Fibroblast of pulmonary artery (primary cell): ENCODE measurements around the gene ZFAND2B.

Experiments used
- DNase-seq: peaks from one replicate; pipeline ENCODE4 v3.0.0-alpha.2; 2010; ENCODE audit warnings: low read depth
- H3K4me3 ChIP-seq: replicated peaks from 2 replicates; pipeline ENCODE4 v1.5.1; 2011; ENCODE audit warnings: low read depth, mild to moderate bottlenecking, control low read depth, low read length, moderate library complexity
- TF ChIP-seq, protein P1 (sequence below): IDR thresholded peaks from 2 replicates; pipeline ENCODE4 v1.5.1; 2011; ENCODE audit warnings: mild to moderate bottlenecking, control low read depth, low read length, inconsistent platforms; ENCODE audit errors: missing control alignments

Gene ZFAND2B, protein sequence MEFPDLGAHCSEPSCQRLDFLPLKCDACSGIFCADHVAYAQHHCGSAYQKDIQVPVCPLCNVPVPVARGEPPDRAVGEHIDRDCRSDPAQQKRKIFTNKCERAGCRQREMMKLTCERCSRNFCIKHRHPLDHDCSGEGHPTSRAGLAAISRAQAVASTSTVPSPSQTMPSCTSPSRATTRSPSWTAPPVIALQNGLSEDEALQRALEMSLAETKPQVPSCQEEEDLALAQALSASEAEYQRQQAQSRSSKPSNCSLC

DNA sequence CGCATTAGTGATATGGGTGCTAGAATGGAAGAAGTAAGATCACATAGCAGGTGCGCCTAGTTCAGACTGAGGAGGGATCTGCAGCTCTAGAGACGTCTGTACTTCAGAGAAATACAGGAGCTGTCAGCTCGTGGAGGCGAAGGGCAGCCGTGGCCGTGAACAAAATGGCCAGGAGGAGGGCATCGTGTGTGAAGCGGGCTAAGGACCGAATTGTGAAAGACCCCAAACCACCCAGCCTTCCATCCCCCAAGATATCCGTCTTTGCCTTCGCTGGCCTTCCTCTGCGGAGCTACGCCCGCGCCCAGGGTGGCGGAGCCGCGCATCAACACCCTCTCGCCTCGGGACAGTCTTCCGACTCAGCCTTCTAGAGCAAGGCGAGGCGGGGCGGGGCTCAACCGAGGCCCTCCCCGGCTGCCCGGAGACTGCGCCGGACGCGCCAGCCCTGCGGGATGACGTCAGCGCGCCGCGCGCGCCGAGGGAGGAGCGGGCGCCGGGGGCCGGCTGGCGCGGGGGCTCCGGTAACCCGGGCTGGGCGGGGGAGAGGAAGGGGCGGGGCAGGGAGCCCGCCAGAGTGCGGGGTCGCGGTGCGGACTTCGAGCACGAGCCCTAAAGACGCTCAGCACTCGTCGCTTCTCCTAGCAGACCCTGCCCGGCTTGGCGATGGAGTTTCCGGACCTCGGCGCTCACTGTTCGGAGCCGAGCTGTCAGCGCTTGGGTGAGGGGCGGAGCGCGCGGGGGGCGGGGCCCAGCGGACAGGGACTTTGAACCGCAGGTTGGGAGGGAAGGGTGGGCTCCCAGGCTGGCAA is at the start of gene ZFAND2B:
ZFAND2B (plus strand) TSS at position 455 of the 806 bp plus-strand sequence; CDS start at position 661, 206 bp downstream.
- peak within 1 kb of the TSS; percentile 73 for H3K4me3 ChIP-seq
- TF ChIP-seq, protein P1, sequence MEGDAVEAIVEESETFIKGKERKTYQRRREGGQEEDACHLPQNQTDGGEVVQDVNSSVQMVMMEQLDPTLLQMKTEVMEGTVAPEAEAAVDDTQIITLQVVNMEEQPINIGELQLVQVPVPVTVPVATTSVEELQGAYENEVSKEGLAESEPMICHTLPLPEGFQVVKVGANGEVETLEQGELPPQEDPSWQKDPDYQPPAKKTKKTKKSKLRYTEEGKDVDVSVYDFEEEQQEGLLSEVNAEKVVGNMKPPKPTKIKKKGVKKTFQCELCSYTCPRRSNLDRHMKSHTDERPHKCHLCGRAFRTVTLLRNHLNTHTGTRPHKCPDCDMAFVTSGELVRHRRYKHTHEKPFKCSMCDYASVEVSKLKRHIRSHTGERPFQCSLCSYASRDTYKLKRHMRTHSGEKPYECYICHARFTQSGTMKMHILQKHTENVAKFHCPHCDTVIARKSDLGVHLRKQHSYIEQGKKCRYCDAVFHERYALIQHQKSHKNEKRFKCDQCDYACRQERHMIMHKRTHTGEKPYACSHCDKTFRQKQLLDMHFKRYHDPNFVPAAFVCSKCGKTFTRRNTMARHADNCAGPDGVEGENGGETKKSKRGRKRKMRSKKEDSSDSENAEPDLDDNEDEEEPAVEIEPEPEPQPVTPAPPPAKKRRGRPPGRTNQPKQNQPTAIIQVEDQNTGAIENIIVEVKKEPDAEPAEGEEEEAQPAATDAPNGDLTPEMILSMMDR, result peak; percentile 1

DNA sequence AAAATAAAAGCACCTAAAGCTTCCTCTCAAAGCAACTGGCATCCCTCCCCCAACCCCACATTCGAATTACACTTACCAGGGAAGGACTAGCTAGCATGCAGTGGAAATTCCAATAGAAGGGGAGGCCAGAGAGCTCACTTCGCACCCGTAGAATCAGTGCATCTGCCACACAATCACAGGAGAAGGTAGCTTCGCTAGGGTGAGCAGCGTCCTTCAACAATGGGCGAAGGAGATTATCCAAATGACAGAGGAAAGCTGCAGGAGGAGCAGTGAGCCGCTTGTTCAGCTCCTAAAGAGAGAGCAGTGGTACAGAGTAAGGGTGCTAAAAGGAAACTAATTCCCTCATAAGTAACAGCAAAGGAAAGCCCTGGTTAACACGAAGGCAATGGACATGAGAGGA is 49.2 kb upstream of the ZFAND2B start:
- TF ChIP-seq, protein P1, result no peak
- no peak for DNase-seq
- H3K4me3 ChIP-seq, result no peak overlapping the region

More for the DNA sequence above, at the start of gene ZFAND2B:
- DNase-seq, result peak; percentile 92

DNA sequence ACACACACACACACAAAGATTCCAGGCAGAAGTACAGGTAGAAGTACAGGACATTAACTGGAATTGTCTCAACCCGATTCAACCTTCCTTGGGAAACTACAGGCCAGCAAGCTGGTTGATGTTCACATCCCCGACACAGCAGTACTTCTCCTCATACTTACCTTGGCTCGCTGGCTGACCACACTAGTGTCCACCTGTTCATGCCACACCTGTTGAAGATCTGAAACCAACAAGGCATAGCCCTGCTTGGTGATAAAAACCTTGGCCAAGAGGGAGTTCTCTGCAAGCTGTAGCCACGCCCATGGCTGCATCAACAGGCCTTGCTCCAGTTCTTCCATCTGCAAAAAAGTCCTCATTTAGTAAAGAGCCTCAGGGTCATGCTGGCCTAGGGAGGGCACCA is 48.6 kb upstream of the ZFAND2B start:
- H3K4me3 ChIP-seq, result no peak overlapping the region
- DNase-seq, result no peak
- TF ChIP-seq, protein P1, result no peak

DNA sequence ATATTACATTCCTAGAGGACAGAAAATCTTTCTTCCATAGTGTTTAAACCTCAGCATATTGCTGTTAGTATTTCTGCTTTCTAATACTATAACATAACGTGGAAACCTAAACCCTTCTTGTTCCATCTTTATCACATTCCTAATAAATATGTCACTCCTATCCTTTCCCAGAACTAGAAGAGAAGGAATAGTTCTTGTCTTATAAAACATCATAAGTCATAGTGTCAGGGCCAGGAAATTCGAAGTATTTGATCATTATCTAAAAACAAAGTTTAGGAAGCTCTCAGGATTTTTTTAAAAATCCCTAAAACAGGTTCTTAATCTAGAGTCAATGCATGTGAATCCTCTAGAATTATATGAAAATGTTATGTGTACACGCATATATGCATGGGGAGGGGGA is 48.0 kb upstream of the ZFAND2B start:
- DNase-seq, result no peak
- no peak overlapping the region for H3K4me3 ChIP-seq
- TF ChIP-seq, protein P1, result no peak

DNA sequence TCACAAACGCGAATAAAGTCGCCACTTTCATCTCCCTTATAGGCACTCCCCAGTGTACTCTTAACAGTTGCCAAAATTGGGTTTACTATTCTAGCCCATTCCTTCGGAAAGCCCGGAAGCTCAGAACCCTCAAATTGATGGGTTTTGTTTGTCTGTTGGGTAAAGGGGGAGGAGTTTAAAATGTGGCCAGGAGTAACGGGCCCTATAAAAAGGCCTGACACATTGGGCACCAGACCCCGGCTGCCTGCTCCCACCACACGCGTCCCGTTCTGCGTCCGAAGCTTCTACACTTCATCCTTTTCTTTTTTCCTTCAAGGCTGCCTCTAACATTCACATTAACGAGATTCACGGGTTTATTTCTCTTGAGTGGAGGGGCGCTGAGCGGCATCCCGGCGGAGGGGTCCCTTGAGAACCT is 46.8 kb upstream of the ZFAND2B start:
- DNase-seq, result peak; percentile 8
- TF ChIP-seq, protein P1, result no peak
- peak overlapping the region; percentile 77 for H3K4me3 ChIP-seq

DNA sequence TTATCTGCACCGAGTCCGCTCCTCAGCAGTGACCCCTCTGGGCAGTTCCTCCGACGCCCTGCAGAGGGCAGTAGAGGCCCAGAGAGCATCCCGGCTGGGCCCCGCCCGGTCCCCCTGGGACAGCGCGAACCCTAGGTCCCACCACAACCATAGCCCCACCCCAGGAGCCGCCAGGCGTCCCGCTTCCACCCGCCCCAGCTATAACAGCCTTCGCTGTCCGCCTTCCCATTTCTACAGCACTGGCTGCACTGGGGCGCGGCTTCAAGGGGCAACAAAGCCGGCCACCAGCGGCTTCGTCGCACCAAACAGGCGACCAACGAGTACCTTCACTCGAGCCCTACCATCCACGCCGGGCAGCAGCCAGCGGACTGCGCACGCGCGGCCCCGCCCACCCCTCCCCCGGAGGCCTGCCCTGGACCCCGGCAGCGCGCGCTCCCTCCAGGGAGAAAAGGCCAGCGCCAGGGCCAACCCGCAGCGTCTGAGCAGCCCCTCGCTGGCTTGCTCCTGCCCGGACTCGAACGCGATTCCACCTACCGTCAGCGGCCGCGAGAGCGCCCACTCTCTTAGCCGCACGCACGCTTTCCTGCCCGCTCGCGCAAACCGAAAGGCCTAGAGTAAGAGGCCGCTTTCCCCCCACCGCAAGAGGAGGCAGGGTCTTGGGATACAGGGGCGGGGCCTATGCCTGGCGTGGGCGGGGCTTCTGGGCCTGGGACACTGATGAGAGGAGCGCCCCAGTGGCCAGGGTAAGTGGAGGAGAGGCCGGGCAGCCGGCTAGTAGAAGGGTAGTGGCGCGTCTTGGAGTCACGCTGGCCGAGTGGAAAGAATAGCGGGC is 46.2 kb upstream of the ZFAND2B start, which contains the start of gene NHEJ1:
NHEJ1 (minus strand) TSS at position 630 of the 832 bp plus-strand sequence. CDS start 2,453 bp downstream, outside the sequence.
- DNase-seq, result peak; percentile 95
- TF ChIP-seq, protein P1, result peak; percentile 94
- H3K4me3 ChIP-seq, result peak within 1 kb of the TSS; percentile 77
